HG02610 (cell line): ENCODE measurements around the gene SPRN.
"Not testable (repeated sequence)": the region's sequence is repeated elsewhere in the genome, so short reads cannot be mapped to it uniquely, and the experiment has no call there.

Experiments used
- ATAC-seq: cut with Tn5 transposase; IDR thresholded peaks from one replicate; pipeline ENCODE4 v1.9.1; 2021; ENCODE audit warnings: mild to moderate bottlenecking, moderate library complexity; ENCODE audit not compliant: unreplicated experiment

The SPRN gene

DNA sequence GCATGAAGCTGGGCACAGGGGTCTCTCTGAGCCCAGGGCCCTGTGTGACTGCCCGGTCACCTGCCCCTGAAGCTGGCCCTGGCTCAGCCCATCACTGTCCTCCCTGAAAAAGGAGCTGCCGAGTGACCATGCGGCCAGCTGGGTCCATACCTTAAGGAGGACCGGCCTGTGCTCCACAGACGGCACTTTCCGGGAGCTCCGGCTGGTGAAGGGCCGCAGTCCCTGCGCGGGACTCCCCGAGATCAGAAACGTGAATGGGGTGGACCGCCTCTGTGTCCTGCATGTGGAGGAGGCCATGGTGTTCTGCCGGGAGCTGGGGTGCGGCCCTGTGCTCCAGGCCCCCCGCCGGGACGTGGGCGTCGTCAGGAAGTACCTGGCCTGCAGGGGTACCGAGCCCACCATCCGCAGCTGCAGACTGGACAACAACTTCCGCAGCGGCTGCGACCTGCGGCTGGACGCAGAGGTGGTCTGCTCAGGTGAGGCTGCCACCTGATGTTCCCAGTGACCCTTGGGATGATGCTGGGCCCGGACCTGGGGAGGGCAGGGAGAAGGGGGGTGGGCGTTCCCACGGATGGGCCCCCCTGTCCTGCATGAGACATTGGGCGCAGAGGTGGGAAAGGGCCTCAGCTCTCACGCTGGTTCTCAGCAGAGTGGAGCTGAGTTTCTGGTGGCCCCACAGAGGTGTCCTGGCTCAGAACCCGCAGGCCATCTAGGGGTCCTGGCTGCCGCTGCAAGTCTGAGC is 32.8 kb upstream of the SPRN start:
- ATAC-seq: no peak

DNA sequence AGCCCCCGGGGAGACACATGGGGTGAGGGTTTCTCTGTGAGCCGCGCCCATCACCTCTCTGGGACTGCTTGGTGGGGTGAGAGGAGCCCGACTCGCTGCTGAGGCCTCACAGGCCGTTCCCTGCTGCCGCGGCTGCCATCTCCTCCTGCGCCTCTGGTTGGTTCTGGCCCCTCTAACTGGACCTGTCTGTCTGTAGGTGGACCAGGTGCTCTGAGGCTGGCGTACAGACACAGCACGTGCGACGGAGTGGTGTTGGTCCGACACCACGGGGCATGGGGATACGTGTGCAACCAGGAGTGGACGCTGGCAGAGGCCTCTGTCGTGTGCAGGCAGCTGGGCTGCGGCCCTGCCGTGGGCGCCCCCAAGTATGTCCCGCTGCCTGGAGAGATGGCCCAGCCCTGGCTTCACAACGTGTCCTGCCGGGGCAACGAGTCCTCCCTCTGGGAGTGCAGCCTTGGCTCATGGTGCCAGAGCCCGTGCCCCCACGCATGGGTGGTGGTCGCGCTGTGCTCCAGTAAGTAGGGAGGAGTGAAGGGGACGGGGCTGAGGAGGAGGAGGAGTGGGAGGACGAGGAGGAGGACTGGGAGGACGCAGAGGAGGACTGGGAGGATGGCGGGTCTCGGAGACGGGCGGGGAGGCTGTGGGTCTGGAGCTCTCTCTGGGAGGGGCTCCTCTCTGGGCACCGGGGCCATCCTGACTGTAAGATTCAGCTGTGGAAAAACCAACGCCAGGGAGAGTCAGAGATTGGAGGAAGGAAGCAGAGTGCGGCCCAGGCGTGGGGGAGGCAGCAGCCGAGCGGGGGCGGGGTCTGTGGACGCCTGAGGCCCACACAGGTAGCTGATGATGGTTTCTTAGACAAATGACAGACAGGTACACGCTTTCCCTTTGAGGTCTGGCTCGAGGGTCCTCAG is 31.9 kb upstream of the SPRN start:
- no peak for ATAC-seq

GRCh38 chr10:133455611-133456031 is 31.2 kb upstream of the SPRN start:
- no peak for ATAC-seq

DNA sequence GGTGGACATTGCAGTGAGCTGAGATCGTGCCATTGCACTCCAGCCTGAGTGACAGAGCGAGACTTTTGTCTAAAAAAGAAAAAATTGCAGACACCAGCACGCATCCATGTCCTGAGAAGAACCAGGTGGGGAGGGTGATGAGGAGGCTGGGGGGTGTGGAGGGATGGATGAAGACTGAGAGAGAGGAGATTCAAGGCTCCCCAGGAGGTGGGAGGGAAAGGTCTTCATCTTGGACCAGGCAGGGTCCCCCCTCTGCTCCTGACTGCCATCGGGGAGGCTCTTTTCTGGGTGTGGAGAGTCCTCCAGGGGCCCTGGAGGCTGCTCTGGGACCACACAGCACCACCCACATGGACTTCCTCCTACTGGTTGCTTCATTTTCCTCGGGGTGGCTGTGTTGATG is 30.8 kb upstream of the SPRN start:
- no peak for ATAC-seq

DNA sequence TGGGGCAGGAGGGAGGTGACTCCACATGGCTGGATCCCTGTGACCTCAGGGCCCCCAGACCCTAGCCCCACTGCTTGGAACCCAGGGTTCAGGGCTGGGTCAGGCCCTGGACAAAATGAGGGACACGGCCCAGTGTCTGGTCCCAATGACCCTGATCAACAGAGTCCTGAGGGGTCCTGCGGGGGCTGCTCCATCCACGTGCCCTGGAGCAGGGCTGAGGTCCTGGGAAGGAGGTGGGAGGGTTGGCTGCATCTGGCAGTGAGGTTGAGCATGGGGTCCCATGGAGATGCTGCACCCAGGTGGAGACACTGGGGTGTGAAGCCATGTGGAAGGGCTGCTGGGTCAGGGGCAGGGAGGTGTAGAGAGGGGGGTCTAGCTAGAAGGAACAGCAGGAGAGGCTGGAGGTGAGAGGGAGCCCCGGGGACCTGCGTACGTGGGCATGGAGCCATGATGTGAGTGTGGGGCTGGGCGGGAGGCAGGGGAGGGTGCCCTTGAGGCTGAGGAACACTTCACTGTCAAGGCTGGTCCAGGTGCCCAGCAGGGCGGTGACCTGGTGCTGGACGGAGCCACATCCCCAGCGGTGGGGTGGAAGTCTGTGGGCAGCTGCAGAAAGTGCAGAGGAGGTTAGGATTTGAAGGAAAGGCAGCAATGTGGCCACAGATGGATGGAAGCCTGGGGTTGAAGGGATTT is 29.9 kb upstream of the SPRN start:
- ATAC-seq: no peak

DNA sequence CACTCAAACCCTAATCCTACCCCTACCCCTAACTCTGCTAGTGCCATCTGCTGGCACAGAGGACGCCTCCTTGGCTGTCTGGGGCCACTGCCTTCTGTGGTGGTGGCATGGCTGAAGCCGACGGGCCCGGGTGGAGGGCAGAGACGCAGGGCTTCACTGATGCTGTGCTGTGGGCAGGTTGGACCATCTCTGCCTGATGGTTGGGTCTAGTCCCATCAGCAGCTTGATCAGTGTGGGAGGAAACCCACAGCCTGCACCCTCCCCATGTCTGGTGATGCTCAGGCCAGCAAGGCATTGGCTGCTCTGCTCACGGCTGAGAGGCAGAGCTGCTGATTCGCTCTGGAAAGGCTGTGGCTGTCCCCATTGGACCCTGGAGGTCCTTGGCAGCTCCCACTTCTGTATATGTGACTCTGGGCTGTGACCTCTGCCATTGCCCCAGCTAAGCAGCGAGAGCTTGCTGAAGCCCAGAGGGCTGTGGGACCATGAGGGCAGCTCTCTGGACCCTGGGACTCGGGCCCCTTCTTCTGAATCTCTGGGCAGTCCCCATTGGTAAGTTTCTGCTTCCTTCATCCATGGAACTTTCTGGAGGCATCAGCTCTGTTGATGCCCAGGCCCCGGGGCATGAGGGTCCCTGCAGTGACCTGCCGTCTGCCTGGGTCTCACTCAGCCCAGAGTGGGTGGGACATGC is 29.2 kb upstream of the SPRN start, which contains the start of gene SCART1:
Gene SCART1, plus strand, starts transcription at position 430 of the 688 bp plus-strand sequence. Its CDS starts 53 bp downstream, at position 483.
- no peak for ATAC-seq

GRCh38 chr10:133452453-133452852 is 28.0 kb upstream of the SPRN start:
- ATAC-seq: no peak

- ATAC-seq: no peak
Measured at GRCh38 chr10:133451346-133451745, 26.9 kb upstream of the SPRN start.

- no peak for ATAC-seq
Measured at GRCh38 chr10:133448120-133448519, 23.7 kb upstream of the SPRN start.

DNA sequence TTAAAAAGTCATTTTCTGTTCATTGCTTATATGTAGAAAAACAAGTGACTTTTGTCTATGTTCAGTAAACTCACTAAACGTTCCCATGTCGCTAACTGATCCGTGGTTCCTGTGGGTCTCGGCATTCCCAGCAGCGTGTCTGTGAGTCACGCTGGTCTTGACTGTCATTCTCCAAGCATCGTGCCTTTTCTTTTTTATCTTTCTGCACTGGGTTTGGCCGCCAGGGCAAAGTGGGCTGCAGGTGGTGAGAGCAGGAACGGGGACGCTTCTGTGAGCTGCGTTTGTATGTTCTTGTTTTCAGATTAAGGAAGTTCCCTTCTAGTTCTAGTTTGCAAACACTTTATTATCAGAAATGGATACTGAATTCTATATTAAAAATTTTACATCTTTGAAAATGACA is 22.6 kb upstream of the SPRN start:
- no peak for ATAC-seq

DNA sequence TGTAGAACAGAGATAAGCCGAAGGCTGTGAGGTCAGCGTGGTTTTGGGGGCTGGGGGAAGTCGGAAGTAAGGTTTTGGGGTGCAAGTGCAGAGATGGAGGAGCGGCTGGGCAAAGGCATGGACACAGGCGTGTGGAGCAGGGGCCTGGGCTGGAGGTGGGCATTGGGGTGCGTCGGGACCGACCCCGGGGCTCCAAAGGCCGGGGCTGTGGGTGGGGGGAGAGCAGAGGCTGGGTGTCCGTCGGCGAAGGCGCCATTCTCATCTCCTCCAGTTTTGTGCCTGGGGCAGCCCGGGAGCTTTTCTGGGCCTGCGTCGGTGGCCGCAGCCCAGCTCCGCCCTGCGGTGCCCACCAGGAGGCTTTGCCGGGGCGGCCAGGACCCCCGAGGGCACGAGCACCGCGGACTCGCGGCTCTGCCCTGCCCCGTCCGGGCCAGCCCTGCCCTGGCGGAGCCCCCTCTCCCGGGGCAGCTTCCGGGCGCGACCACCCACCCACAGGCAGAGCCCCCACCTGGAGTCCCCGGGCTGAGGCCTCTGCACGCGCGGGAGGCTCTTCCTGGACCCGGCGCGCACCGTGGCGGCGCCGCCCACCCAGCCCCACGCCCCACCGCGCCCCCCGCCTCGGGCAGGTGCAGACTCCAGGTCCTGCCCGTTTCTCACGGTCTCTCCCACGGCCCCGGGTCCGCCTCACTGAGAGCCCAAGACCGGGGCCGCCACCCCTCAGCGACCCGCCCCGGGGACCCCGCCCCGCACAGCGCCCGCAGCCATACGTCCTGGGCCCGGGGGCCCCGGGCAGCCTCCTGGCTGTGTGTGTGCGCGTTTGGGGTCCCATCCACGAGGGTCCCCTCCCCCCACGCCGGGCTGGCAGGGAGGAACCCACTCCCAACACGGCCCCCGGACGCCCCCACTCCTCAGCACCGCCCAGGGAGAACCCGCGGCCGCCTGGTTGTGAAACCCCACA is 21.6 kb upstream of the SPRN start:
- ATAC-seq: no peak

- ATAC-seq: no peak
Measured at GRCh38 chr10:133445268-133445732, 20.9 kb upstream of the SPRN start.

DNA sequence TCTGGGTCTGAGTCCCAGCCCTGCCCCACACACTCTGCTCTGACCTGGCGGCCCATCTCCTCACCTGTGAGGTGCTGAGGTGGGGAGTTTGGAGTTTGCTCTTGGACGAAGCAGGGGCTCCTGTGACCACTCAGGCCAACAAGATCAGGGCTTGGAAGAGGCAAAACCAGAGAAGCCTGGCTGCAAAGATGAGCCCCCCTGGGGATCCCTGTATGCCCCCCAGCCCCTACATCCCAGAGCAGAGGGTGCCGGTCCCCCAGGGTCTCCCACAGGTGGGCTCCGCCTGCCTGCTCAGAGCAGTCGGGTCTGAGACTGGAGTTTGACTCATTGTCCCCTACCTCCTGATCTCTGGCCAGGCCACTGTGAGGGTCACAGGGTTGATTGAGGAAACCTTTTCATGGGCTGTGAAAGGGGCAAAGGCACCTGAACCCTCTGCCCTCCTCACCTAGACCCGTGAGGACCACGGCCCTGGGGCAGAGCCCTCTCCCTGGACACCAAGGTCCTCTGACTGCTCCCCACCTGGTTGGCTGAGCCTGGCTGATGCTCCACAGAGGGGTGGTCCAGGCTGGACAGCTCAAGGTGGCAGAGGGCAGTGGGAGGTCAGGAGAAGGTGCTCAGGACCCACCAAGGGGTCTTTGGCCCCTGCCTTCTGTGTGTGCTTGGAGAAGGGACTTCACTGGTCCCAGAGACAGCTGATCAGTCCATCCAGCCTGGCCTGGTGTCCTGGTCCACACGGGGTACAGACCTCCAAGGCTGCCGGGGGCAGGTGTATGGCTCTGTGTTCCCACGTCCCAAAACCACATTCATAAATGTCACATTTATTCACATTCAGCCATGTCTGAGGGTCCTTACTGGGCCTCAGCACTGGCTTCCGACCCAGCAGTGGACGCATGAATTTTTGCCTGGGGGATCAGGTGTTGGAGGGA is 20.2 kb upstream of the SPRN start:
- no peak for ATAC-seq

- no peak for ATAC-seq
Measured at GRCh38 chr10:133442967-133443924, 18.8 kb upstream of the SPRN start.

DNA sequence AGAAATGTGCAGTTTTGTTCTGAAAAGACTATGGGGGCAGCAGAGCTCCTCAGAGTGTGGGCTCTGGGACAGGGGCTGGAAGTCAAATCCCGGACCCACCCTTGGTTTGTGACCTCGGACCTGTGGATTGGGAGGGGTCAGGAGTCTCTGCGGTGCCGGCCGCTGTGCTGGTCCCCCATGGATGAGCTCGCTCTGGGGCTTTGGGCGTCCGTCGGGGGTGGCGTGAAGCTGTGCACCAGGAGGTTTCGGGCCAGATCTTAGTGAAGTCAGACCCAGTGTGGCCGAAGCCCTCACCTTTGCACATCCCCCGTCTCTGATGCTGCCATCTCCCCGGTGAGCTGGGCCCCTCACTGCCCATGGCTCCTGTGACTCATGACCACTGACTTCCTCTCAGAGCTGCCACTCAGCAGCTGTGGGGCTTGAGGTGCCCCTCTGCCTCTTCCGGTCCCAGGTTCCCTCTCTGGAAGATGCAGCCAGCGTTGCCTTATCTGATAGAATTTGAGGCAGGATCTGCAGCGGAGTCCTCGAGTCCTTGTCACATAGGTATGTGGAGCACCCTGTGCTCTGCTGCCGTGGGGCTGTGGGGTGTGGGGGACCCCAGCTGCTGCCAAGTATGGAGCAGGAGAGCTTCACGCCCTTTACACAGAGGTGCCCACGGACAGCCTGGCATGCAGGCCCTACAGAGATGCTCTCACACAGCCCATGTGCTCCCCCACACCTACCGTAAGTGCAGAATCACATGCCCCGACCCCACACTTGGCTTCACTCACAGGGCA is 18.0 kb upstream of the SPRN start:
- ATAC-seq: no peak

- ATAC-seq: no peak
Measured at GRCh38 chr10:133441780-133442179, 17.4 kb upstream of the SPRN start.

DNA sequence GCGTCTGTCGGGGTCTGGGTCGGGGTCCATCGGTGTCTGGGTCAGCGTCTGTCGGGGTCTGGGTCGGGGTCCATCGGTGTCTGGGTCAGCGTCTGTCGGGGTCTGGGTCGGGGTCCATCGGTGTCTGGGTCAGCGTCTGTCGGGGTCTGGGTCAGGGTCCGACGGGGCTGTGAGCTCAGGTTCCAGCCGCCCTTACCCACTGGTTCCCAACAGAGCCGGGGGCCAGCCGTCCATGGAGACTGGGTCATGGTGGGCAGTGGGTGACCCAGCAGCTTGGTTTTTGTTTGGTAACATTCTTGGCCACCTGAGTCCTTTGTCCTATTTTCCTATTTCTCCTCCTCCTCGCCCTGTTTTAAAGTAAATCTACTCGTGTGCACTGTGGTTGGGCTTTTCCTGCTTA is 16.9 kb upstream of the SPRN start:
- not testable (repeated sequence) for ATAC-seq
